GM12878 (cell line): ENCODE data around the gene CBX2. TPM values are rescaled to one million over a fixed set of nuclear protein-coding genes. Genes with fewer than 3 reads are reported as not detected.

Experiments used
- BCL3 ChIP-seq: IDR thresholded peaks from 2 replicates; pipeline ENCODE4 v1.6.1; 2011; ENCODE audit warnings: borderline replicate concordance, low read depth, mild to moderate bottlenecking, moderate library complexity, low read length; ENCODE audit not compliant: insufficient read depth, poor library complexity, severe bottlenecking
- CBX5 ChIP-seq: sonication (generic); IDR thresholded peaks from 2 replicates; pipeline ENCODE4 v1.6.1; 2016; ENCODE audit warnings: low read depth, moderate library complexity, mild to moderate bottlenecking, inconsistent platforms
- HDGF ChIP-seq: fragments of 450-650 bp; IDR thresholded peaks from 2 replicates; pipeline ENCODE4 v1.6.1; 2016; ENCODE audit warnings: antibody characterized with exemption
- LARP7 ChIP-seq: fragments of 450-650 bp; IDR thresholded peaks from 2 replicates; pipeline ENCODE4 v1.6.1; 2017; ENCODE audit warnings: mild to moderate bottlenecking
- MEF2B ChIP-seq: fragments of 450-650 bp; IDR thresholded peaks from 2 replicates; pipeline ENCODE4 v1.6.1; 2018; ENCODE audit warnings: mild to moderate bottlenecking, moderate library complexity; ENCODE audit not compliant: partially characterized antibody, poor library complexity, severe bottlenecking
- MTA3 ChIP-seq: IDR thresholded peaks from 2 replicates; pipeline ENCODE4 v1.6.1; 2012; ENCODE audit warnings: low read length, inconsistent platforms, borderline replicate concordance
- MYC ChIP-seq: IDR thresholded peaks from 2 replicates; pipeline ENCODE4 v1.6.1; 2011; ENCODE audit warnings: mild to moderate bottlenecking, low read length, moderate library complexity, inconsistent platforms; ENCODE audit not compliant: insufficient read depth, insufficient replicate concordance, insufficient read length, severe bottlenecking
- NR2C1 ChIP-seq: fragments of 450-650 bp; IDR thresholded peaks from 2 replicates; pipeline ENCODE4 v1.6.1; 2017; ENCODE audit warnings: antibody characterized with exemption, mild to moderate bottlenecking, moderate library complexity
- PML ChIP-seq: IDR thresholded peaks from 2 replicates; pipeline ENCODE4 v1.6.1; 2012; ENCODE audit warnings: low read length, inconsistent platforms
- RB1 ChIP-seq: fragments of 450-650 bp; formaldehyde crosslinking; IDR thresholded peaks from 2 replicates; pipeline ENCODE4 v1.6.1; 2017; ENCODE audit warnings: mild to moderate bottlenecking, borderline replicate concordance
- RCOR1 ChIP-seq: conservative IDR thresholded peaks from 2 replicates; pipeline ENCODE4 v1.6.1; 2012; ENCODE audit warnings: low read depth, low read length, improper control_type of control experiment
- SPI1 ChIP-seq: IDR thresholded peaks from 2 replicates; pipeline ENCODE4 v1.6.1; 2011; ENCODE audit warnings: low read depth, mild to moderate bottlenecking, low read length, moderate library complexity, borderline replicate concordance; ENCODE audit not compliant: insufficient read depth
- SRF ChIP-seq, 2 experiments: IDR thresholded peaks; 2 replicates each; pipeline ENCODE4 v1.6.1; 2011; ENCODE audit warnings: low read depth in 2 of 2, low read length in 2 of 2, mild to moderate bottlenecking in 1 of 2, moderate library complexity in 1 of 2
- STAT1 ChIP-seq: fragments of 450-650 bp; conservative IDR thresholded peaks from 2 replicates; pipeline ENCODE4 v1.6.1; 2014; ENCODE audit warnings: antibody characterized with exemption, mild to moderate bottlenecking
- TARDBP ChIP-seq: IDR thresholded peaks from 2 replicates; pipeline ENCODE4 v1.6.1; 2016; ENCODE audit warnings: borderline replicate concordance
- TCF12 ChIP-seq: IDR thresholded peaks from 2 replicates; pipeline ENCODE4 v1.6.1; 2011; ENCODE audit warnings: low read depth, mild to moderate bottlenecking, low read length
- TCF7 ChIP-seq: IDR thresholded peaks from 2 replicates; pipeline ENCODE4 v1.6.1; 2014; ENCODE audit warnings: antibody characterized with exemption, borderline replicate concordance
- polyA plus RNA-seq, 11 experiments: library from polyadenylated mRNA; depleted of rRNA in 4 of 11; unstranded in 6 of 11; stranded (reverse) in 5 of 11; fragments of >200 nt; fragmentation: Nextera tagmentation in 4 of 11; fragmentation: Illumina TruSeq in 1 of 11; extraction: Ambion mirVana in 4 of 11; extraction: Trizol in 1 of 11; gene quantifications; 1 replicate in 1 of 11; 2 replicates in 10 of 11; pipeline versions ENCODE4 v1.2.1 to v1.2.3, GENCODE V29; 2011 to 2016; ENCODE audit warnings: inconsistent platforms in 2 of 11, missing spikeins in 2 of 11, low read depth in 1 of 11
- total RNA-seq, 4 experiments: library from RNA; depleted of rRNA in 3 of 4; stranded (reverse); fragments of >200 nt in 3 of 4; fragmentation: Illumina TruSeq in 1 of 4; extraction: Trizol in 1 of 4; gene quantifications; 2 replicates each; pipeline versions ENCODE4 v1.2.1 to v1.2.3, GENCODE V29; 2013 to 2021
- TF ChIP-seq, protein P1 (sequence below): IDR thresholded peaks from 2 replicates; pipeline ENCODE4 v1.6.1; 2012; ENCODE audit warnings: low read depth, low read length, improper control_type of control experiment
- TF ChIP-seq, protein P2 (sequence below): fragments of 450-650 bp; IDR thresholded peaks from 2 replicates; pipeline ENCODE4 v1.6.1; 2016; ENCODE audit warnings: mild to moderate bottlenecking
- TF ChIP-seq, protein P3 (sequence below): fragments of 450-650 bp; formaldehyde crosslinking; IDR thresholded peaks from 2 replicates; pipeline ENCODE4 v1.4.0; 2020; ENCODE audit warnings: mild to moderate bottlenecking, moderate library complexity

Gene CBX2
- total and polyA plus RNA-seq, 10 of the 15 experiments (the other 5 are each of a cell fraction or from before 2014, with no cell fraction given), result 0.35 to 7.5 (median 4.2) TPM

- TF ChIP-seq MTA3 (no peak), TCF7 (no peak), TCF12 (peak; percentile 76; the same call in 1 of the 2 replicates), STAT1 (no peak), HDGF (no peak), BCL3 (no peak), SPI1 (peak; percentile 67; the same call in 1 of the 2 replicates), LARP7 (no peak), RB1 (no peak), RCOR1 (no peak), CBX5 (no peak), MEF2B (peak; percentile 71), MYC (peak; percentile 29), PML (no peak), NR2C1 (peak; percentile 68), TARDBP (0 out of 2 replicates have a peak, but pooled peaks have one; percentile 25), SRF (IDR thresholded peaks at IDR 0.05; ENCODE audit: low read depth in 2 of 2, low read length in 2 of 2) (0 out of 4 replicates have a peak, but pooled peaks of 1 of the 2 experiments have one; percentile 6)
- TF ChIP-seq, protein P1, sequence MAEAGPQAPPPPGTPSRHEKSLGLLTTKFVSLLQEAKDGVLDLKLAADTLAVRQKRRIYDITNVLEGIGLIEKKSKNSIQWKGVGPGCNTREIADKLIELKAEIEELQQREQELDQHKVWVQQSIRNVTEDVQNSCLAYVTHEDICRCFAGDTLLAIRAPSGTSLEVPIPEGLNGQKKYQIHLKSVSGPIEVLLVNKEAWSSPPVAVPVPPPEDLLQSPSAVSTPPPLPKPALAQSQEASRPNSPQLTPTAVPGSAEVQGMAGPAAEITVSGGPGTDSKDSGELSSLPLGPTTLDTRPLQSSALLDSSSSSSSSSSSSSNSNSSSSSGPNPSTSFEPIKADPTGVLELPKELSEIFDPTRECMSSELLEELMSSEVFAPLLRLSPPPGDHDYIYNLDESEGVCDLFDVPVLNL, result no peak
- TF ChIP-seq, protein P2, sequence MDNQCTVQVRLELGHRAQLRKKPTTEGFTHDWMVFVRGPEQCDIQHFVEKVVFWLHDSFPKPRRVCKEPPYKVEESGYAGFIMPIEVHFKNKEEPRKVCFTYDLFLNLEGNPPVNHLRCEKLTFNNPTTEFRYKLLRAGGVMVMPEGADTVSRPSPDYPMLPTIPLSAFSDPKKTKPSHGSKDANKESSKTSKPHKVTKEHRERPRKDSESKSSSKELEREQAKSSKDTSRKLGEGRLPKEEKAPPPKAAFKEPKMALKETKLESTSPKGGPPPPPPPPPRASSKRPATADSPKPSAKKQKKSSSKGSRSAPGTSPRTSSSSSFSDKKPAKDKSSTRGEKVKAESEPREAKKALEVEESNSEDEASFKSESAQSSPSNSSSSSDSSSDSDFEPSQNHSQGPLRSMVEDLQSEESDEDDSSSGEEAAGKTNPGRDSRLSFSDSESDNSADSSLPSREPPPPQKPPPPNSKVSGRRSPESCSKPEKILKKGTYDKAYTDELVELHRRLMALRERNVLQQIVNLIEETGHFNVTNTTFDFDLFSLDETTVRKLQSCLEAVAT, result peak; percentile 90; the same call in 1 of the 2 replicates
- TF ChIP-seq, protein P3, sequence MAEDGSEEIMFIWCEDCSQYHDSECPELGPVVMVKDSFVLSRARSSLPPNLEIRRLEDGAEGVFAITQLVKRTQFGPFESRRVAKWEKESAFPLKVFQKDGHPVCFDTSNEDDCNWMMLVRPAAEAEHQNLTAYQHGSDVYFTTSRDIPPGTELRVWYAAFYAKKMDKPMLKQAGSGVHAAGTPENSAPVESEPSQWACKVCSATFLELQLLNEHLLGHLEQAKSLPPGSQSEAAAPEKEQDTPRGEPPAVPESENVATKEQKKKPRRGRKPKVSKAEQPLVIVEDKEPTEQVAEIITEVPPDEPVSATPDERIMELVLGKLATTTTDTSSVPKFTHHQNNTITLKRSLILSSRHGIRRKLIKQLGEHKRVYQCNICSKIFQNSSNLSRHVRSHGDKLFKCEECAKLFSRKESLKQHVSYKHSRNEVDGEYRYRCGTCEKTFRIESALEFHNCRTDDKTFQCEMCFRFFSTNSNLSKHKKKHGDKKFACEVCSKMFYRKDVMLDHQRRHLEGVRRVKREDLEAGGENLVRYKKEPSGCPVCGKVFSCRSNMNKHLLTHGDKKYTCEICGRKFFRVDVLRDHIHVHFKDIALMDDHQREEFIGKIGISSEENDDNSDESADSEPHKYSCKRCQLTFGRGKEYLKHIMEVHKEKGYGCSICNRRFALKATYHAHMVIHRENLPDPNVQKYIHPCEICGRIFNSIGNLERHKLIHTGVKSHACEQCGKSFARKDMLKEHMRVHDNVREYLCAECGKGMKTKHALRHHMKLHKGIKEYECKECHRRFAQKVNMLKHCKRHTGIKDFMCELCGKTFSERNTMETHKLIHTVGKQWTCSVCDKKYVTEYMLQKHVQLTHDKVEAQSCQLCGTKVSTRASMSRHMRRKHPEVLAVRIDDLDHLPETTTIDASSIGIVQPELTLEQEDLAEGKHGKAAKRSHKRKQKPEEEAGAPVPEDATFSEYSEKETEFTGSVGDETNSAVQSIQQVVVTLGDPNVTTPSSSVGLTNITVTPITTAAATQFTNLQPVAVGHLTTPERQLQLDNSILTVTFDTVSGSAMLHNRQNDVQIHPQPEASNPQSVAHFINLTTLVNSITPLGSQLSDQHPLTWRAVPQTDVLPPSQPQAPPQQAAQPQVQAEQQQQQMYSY, result no peak
Observed at GRCh38 chr17:79732804-79733691, 44.9 kb upstream of the CBX2 start (continued).
